Fibroblast of pulmonary artery (primary cell): ENCODE measurements around the gene HNRNPAB.
"Not testable (repeated sequence)": the region's sequence is repeated elsewhere in the genome, so short reads cannot be mapped to it uniquely, and the experiment has no call there.

Source experiments
- DNase-seq: peaks from one replicate; pipeline ENCODE4 v3.0.0-alpha.2; 2010; ENCODE audit warnings: low read depth
- H3K4me3 ChIP-seq: replicated peaks from 2 replicates; pipeline ENCODE4 v1.5.1; 2011; ENCODE audit warnings: low read depth, mild to moderate bottlenecking, control low read depth, low read length, moderate library complexity
- TF ChIP-seq, protein P1 (sequence below): IDR thresholded peaks from 2 replicates; pipeline ENCODE4 v1.5.1; 2011; ENCODE audit warnings: mild to moderate bottlenecking, control low read depth, low read length, inconsistent platforms; ENCODE audit errors: missing control alignments

HNRNPAB gene

DNA sequence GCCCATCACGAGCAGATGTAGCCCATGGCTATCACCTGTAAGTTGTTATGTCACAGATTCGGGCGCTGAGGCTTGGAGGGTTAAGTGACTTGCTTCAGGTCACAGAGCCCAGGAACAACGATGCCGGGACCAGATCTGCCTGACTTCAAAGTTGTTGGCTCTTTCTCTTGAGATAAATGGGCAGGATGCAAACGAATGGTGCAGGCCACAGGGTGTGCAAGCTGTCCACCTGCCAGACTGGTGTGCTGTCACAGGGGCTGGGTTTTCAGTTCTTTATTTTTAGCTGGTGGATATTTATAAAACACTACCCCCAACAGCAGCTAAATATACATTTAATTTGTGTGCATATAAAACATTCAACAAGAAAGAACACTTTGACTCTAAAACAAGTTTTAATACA lies 45.9 kb downstream of the HNRNPAB start:
- no peak overlapping the region for H3K4me3 ChIP-seq
- DNase-seq = no peak
- TF ChIP-seq, protein P1, sequence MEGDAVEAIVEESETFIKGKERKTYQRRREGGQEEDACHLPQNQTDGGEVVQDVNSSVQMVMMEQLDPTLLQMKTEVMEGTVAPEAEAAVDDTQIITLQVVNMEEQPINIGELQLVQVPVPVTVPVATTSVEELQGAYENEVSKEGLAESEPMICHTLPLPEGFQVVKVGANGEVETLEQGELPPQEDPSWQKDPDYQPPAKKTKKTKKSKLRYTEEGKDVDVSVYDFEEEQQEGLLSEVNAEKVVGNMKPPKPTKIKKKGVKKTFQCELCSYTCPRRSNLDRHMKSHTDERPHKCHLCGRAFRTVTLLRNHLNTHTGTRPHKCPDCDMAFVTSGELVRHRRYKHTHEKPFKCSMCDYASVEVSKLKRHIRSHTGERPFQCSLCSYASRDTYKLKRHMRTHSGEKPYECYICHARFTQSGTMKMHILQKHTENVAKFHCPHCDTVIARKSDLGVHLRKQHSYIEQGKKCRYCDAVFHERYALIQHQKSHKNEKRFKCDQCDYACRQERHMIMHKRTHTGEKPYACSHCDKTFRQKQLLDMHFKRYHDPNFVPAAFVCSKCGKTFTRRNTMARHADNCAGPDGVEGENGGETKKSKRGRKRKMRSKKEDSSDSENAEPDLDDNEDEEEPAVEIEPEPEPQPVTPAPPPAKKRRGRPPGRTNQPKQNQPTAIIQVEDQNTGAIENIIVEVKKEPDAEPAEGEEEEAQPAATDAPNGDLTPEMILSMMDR = no peak

DNA sequence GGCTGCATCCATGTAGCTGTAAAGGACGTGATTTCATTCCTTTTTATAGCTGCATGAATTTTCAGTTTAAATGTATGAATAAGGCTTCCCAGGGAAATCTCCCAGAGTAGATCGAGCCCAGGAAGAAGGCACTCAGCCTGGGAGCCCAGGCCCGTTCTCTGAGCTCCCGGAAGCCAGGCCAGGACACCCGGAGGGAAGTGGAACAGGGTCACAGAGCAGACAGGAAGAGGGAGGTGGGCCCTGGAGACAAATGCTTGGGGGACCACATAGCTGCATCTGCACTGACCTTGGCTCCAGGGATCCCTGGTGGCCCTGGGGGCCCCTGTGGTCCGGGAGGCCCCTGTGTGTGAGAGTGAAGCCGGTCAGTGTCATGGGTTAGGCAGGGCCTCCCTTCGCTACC lies 47.9 kb downstream of the HNRNPAB start:
- H3K4me3 ChIP-seq = no peak overlapping the region
- DNase-seq = no peak
- TF ChIP-seq, protein P1 = no peak

DNA sequence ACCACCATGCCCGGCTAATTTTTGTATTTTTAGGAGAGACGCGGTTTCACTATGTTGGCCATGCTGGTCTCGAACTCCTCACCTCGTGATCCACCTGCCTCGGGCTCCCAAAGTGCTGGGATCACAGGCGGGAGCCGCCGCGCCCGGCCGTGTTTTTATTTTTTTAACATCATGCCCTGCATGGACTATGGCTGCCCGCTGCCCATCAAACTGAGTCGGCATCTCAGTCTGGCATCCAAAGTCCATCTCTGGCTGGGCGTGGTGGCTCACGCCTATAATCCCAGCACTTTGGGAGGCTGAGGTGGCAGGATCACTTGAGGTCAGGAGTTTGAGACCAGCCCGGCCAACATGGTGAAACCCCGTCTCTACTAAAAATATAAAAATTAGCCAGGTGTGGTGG lies 49.3 kb downstream of the HNRNPAB start:
- H3K4me3 ChIP-seq, DNase-seq: not testable (repeated sequence)

DNA sequence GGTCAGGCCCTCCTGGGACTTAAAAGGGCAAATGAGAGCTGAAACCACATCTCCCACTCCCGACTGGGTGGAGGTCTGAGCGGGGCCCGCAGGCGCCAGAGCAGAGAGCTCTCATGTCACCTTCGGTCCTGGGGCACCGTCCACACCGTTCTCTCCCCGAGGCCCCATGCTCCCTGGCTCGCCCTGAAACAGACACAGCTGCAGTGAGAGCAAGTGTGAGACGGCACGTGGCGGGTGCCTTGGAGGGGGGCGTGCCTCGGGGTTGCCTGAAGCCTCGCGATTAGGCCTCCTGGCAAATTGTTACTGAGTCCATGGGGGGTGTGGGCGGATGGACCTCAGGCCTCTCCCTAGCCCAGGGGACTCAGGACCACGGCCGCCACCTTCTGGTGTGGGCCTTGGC lies 52.4 kb downstream of the HNRNPAB start:
- H3K4me3 ChIP-seq = no peak overlapping the region
- TF ChIP-seq, protein P1 = no peak
- no peak for DNase-seq

DNA sequence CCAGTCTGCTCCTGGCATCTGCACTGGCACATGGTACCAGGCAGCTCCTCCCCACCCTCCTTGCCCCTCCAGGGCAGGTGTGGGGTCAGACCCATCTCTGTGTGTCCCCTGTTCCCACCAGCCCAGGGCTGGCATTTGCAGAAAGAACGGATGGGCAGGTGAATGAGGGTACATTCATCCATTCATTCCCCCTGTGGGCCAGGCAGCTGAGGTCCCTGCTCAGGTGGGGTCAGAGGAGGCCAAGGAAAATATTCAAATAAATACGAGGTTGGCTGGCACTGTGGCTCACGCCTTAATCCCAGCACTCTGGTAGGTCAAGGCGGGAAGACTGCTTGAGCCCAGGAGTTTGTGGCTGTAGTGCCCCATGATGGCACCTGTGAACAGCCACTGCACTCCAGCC lies 53.3 kb downstream of the HNRNPAB start:
- H3K4me3 ChIP-seq = no peak overlapping the region
- TF ChIP-seq, protein P1 = no peak
- no peak for DNase-seq

DNA sequence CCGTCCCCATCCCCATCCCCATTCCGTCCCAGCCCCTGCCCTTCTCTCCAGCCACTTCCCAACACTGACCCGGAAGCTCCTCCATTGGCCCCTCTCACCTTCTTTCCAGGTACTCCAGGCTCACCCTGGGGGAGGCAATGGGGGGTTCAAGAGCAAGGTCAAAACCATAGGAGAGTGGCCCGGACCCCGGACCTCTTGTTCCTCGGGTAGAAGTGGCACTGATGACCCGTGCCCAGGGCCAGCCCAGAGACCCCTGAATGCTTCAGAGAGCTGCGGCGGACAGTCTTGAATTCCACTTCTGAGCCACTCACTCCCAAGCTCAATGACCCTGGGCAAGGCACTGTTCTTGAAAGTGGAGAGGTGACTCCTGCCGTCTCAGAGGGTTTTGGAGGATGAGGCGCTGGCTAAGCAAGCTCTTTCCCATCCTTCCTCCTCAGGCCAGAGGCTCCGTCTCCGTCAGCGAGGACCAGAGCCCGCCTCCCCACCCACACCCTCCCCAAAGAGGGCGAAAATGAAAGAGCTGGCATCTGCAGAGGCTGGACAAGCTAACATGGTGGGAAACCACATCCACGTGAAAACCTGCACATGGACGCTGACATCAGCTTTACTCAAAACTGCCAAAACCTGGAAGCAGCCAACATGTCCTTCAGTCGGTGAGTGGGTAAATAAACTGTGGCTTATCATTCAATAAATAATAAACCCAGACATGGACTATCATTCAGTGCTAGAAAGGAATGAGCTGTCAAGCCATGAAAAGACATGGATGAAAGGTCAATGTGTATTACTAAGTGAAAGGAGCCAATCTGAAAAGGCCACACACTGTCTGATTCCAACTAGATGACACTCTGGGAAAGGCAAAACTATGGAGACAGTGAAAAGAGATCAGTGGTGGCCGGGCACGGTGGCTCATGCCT lies 55.5 kb downstream of the HNRNPAB start:
- TF ChIP-seq, protein P1 = no peak
- no peak overlapping the region for H3K4me3 ChIP-seq
- no peak for DNase-seq
